Islet of Langerhans (tissue), 1 donor: ENCODE results near the gene NFX1.

Experiments used
- FAIRE-seq: peaks from one replicate; lab custom pipeline; 2011; peaks lifted over from hg19 to GRCh38; lab: Jason Lieb, UNC

The NFX1 gene

GRCh38 chr9:33267151-33267767 lies 23.1 kb upstream of the NFX1 start:
- FAIRE-seq: no peak

DNA sequence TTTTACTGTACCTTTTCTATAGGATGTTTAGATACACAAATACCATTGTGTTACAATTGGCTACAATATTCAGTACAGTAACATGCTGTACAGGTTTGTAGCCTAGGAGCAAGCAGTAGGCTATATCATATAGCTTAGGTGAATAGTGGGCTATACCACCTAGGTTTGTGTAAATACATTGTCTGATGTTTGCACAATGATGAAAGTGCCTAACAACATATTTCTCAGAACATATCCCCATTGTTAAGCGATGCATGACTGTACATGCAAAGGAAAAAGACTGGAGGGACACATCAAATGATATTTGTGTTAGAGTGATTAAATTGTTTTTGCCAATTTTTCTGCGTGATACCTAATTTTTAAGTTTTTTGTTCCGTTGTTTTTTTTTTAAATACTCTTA lies 20.2 kb upstream of the NFX1 start:
- FAIRE-seq: no peak

DNA sequence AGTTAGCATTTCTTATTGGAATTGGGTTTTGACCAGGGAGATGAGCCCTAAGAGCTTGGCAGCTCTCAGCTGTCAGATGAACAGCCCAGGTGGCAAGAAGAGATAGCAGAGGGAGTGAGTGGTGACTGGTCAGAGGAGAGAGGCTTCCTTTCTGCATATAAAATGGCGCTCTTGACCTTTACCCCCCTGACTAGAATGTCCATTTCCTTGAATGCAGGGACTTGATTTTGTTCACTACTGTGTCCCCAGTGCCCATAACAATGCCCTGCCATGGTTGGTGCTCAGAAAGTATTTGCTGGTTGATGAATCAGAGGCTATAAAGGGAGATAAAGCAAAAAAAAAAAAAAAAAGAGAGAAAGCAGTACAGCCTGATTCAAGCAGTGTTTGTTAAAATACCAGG lies 18.3 kb upstream of the NFX1 start:
- no peak for FAIRE-seq

DNA sequence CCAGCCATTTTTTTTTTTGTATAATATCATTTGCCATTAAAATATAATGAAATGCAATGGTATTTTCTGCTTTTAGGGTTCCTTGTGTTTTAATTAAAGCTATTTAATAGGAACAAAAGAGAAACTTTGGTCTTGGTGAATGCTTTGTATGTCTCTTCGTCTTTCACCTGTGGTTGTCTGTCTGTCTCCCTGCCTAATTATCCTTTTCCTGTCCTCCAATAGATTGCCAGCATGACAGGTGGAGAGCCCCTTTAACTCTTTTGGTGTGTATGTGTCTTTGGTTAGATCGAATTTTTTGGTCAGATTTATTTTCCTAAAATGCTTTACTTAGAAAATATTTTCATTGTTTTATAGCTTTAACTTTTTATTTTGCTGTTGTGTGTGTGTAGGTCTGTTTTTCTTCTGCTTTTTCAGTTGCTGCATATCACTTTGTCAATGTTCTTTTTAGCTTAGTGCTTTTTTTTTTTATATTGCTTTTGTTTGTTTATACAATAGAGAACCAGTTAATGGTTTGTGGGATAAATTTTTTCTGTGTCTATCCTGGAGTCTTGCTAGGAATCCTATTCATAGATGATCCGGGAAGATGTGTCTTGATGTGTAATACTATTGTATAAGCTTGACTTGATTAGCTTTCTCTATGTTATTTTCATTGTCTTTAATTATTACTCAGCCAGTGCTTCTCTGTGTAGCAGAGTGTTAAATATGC lies 16.9 kb upstream of the NFX1 start:
- no peak for FAIRE-seq

GRCh38 chr9:33273972-33274328 lies 16.4 kb upstream of the NFX1 start:
- FAIRE-seq: no peak

- FAIRE-seq: no peak
Measured at GRCh38 chr9:33277484-33277883, 12.8 kb upstream of the NFX1 start.

- FAIRE-seq: no peak
Measured at GRCh38 chr9:33285502-33285901, 4.8 kb upstream of the NFX1 start.

DNA sequence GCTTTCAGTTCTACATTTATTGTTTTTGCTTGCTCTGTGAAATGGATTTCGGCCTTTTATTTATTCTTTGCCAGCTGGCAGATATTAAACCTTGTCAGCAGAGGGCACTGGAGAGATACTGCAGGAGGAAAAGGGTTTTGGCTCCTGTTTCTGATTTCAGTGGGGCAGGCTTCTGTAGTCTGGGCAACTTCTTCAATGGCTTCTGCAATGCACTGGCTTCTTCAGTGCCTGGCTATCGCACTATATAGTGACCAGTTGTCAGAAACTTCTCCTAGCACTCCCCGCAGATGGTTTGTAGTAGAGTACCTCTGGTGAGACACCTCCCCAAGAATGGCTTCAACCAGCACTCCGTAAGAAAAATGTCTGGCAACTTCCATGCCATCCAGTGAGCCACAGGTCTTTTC lies 3.2 kb upstream of the NFX1 start:
- FAIRE-seq: peak; percentile 85

- no peak for FAIRE-seq
Measured at GRCh38 chr9:33288235-33288634, 2.1 kb upstream of the NFX1 start.

DNA sequence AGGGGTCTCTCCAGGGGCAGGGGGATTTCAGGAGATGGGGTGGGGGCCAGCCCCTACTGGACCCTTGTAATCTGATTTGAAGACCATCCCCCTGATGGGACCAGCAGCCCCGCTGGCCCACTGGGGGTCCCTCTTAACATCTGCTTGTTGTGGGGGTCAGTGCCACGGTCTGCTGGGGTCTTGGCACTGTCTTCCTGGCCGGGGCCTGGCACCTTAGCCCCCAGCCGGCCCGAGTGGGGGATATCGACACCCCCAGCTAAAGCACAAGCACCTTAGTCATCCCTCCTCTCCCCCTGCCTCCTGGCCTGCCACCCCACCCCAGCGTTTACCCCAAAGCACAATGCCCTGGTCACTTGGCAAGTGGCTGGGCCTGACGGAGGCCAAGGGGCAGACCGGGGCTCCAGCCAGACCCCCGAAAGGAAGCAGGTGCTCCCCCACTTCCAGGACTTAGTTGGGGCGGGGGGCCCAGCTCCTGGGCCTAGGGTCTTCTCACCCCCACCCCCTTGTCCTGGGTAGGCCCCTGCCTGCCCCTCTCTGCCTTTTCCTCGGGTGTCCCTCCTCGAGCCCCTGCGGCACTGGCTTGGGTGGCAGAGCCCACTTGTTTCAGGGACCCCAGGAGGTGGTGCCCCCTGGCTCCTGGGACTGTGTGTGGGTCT lies 1.4 kb upstream of the NFX1 start:
- FAIRE-seq: no peak

GRCh38 chr9:33289496-33289895 lies 820 bp upstream of the NFX1 start:
- no peak for FAIRE-seq

GRCh38 chr9:33289936-33290246 lies 425 bp upstream of the NFX1 start:
- no peak for FAIRE-seq

DNA sequence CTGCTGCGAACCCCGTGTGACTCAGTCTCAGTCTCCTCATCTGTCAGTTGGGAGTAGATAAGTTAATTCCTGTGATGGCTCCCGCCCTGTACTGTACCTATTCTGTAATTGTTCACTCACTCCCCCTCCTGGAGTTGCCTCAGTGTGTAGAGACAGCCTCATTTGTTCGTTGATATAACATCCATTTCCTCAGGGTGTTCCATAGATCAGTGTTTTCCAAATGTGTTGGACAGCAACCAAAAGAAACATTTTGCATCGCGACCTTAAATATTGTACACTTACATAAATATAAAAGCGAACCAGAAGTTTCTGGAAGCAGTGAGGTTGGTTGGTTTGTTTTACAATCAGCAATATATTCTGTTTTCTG lies 698 bp downstream of the NFX1 start:
- FAIRE-seq: no peak

- no peak for FAIRE-seq
Measured at GRCh38 chr9:33291901-33292300, 1.6 kb downstream of the NFX1 start.

DNA sequence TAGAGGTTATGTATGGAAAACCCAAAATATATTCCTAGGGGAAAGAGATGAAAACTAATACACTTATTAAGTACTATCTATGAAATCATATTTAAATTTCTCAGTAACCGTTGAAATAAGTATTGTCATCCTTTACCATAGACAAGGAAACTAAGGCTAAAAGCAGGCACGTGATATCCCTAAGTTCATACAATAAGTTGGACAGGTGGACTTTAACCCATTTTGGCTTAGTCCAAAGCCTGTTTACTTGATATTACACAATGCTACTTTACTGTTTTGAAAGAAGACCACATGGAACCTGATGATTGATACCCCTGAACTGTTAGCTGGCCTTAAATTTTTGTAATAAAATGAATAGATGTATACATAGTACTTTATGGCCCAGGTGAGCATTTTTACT lies 3.5 kb downstream of the NFX1 start:
- no peak for FAIRE-seq

DNA sequence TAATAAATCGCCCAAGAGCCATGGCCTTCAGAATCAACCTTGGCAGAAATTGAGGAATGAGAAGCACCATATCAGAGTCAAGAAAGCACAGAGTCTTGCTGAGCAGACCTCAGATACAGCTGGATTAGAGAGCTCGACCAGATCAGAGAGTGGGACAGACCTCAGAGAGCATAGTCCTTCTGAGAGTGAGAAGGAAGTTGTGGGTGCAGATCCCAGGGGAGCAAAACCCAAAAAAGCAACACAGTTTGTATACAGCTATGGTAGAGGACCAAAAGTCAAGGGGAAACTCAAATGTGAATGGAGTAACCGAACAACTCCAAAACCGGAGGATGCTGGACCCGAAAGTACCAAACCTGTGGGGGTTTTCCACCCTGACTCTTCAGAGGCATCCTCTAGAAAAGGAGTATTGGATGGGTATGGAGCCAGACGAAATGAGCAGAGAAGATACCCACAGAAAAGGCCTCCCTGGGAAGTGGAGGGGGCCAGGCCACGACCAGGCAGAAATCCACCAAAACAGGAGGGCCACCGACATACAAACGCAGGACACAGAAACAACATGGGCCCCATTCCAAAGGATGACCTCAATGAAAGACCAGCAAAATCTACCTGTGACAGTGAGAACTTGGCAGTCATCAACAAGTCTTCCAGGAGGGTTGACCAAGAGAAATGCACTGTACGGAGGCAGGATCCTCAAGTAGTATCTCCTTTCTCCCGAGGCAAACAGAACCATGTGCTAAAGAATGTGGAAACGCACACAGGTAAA lies 4.5 kb downstream of the NFX1 start:
- no peak for FAIRE-seq

- no peak for FAIRE-seq
Measured at GRCh38 chr9:33295571-33295970, 5.3 kb downstream of the NFX1 start.

DNA sequence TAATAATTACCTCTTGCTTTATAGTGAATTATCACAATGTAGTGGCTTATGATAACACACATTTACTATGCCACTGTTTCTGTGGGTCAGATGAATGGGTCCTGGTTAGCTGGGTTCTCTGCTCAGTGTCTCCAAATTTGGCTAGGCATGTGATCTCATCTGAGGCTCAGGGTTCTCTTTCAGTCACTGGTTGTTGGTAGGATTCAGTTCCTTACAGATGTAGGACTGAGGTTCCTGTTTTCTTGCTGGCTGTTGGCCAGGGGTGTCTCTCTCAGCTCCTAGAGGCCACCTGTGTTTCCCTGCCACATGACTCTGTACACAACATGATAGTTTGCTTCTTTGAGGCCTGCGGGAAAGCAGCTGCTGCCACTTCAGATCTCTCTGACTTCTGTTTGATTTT lies 7.1 kb downstream of the NFX1 start:
- FAIRE-seq: no peak

DNA sequence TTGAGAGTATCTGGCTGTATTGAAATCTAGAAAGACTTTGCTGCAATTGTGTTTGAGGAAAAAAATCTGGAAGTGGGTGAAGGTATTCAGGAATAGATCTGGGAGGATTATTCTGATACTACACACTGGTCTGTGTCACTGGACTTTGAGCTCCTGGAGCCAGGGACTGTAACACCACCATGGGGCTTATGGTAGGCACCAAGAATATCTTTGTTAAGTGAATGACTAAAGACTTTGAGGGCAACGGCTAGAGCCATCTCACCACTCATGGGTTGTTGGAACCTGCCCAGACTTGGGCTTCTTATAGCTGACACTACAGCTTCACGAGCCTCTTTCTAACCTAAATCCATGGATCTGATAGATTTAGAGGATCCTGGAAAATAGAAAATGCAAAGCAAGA lies 10.2 kb downstream of the NFX1 start:
- FAIRE-seq: no peak

DNA sequence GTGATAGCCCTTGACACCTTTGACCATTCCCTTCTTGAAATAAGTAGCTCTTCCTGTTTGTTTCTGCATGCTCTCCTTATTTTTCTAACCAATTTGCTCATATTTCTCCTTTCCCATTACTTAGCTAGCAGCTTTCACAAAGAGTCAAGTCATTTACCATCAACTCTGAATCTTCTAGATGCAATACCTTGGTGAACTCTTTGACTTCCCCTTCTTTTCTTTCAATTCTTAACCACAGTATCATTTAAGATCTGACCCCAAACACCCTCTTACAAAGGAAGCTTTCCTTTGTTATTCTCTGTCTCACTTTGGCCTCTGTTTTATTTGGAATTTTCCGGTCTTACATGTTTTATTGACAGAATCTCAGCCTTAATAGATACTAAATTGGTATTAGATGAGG lies 14.0 kb downstream of the NFX1 start:
- FAIRE-seq: no peak

DNA sequence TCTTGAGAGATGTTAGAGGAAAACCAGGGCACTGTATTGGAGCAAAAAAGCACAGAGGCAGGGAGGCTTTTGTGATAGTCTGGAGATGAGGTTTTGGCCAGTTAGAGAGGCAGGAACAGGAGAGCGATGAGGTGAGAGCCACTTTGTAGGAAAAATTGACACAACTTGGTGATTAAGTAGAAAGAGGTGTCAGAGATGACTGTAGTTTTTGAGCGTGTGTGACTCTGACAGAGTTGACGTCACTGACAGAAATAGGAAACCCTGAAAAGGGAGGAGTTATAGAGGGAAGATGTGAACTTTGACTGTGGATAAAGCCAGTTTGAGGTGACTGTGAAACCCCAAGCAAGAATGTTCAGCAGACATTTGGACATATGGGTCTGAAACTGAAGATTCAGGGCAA lies 15.7 kb downstream of the NFX1 start:
- FAIRE-seq: no peak

GRCh38 chr9:33307067-33307466 lies 16.8 kb downstream of the NFX1 start:
- FAIRE-seq: no peak

DNA sequence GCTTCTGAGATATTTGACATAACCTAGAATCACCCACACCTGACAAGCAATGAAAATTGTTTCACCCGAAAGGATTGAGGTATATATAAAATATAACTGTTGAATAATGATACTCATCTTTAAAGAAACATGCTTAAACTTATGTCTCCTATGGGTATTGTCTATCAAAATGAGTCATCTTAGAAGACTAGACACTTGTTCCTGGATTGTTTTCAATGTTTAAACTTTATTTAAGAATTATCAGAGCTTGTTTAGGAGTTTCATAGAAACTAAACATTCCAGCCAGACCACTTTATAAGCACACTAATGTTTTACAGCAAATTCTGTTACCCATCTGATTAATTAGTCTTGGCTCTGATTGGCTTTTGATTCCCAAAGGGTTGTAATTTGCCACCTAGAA lies 19.6 kb downstream of the NFX1 start:
- FAIRE-seq: no peak

GRCh38 chr9:33310748-33311147 lies 20.4 kb downstream of the NFX1 start:
- no peak for FAIRE-seq
